GM12872 (cell line): Measurements from ENCODE around the gene COL4A3.

ENCODE experiments used
- TF ChIP-seq, protein P1 (sequence below): IDR thresholded peaks from 3 replicates; pipeline ENCODE4 v1.5.1; 2011; ENCODE audit warnings: low read depth, mild to moderate bottlenecking, low read length, moderate library complexity; ENCODE audit not compliant: insufficient read depth

The COL4A3 gene

DNA sequence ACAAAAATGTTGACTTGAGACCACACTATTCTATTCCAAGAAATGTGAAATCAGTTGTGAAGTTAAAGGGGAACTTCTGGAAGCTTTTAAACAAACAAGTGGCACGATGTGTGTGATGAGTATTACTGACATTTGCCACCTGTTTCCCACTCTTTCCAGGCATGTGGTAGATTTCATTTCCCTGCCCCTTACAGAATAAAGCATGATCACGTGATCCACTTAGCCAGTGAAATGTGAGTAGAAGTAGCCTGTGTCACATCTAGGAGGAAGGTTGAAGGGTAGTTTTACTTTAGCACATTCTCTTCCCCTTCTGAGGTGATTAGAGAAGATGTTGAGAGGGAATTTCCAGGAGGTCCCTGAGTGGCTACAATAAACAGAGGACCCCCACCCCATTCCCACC lies 4.3 kb upstream of the COL4A3 start:
- TF ChIP-seq, protein P1, sequence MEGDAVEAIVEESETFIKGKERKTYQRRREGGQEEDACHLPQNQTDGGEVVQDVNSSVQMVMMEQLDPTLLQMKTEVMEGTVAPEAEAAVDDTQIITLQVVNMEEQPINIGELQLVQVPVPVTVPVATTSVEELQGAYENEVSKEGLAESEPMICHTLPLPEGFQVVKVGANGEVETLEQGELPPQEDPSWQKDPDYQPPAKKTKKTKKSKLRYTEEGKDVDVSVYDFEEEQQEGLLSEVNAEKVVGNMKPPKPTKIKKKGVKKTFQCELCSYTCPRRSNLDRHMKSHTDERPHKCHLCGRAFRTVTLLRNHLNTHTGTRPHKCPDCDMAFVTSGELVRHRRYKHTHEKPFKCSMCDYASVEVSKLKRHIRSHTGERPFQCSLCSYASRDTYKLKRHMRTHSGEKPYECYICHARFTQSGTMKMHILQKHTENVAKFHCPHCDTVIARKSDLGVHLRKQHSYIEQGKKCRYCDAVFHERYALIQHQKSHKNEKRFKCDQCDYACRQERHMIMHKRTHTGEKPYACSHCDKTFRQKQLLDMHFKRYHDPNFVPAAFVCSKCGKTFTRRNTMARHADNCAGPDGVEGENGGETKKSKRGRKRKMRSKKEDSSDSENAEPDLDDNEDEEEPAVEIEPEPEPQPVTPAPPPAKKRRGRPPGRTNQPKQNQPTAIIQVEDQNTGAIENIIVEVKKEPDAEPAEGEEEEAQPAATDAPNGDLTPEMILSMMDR, result no peak

DNA sequence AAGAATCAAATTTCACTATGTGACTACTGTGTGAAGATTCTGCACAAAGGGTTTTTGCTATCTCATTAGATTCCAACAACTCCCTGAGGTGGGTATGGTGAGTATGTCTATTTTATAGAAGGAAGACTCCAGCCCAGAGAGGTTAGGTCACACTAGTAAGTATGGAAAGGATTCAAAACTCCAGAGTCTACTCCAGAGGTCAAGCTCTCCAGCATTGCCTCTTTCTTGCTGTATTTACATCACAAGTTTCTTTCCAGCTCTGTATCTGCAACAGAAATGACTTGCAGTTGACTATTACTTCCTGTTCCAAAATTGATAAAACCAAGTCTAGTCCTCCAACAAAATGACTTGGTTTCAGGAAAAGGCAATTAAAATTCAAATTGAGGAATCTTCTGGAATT lies 2.5 kb upstream of the COL4A3 start:
- TF ChIP-seq, protein P1, result no peak

DNA sequence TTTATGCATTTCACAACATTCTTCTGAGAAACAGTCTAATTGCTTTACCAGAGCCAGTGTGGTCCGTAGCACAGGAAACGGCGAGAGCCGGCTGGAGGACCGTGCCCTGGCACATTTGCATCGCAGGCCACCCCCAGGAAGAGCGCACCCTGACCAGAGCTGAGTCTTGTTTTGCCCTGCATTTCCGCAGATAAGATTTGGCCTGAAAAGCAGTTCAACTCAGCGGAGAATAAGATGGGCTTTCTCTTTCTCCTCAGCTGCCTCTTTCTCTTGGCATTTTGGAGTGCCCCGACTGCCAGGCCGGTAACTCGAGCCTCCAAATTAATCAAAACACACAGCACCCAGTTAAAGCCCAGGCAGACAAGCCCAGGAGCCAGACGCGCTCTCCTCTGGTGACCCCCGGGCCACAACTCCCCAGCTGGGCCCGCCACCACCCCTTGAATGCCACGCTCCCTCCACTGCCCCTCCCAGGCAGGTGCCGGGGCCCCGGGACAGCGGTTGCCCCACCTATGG lies 883 bp upstream of the COL4A3 start:
- TF ChIP-seq, protein P1, result no peak

DNA sequence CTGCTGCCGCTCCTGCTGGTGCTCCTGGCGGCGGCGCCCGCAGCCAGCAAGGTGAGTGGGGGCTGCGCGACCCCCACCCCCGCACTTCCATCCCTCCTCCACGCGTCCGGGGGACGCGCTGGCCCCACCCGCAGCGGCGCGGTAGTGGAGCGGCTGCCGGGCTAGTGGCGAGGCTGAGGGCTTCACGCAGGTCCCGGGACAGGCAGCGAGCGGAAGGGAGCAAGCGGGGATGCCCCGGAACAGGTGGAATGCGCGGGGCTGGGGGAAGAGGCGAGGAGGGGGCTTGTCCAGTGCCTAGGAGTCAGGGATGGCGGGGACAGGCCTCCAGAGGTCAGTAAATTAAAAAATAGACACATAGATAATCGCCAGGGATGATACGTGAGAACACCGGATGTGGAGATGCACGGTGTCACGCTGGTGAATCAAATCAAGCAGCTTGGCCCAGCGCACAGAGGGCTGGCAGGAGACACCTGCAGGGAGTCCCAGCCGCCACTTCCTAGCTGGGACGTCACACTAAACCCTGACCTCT lies 403 bp downstream of the COL4A3 start:
- TF ChIP-seq, protein P1, result no peak

DNA sequence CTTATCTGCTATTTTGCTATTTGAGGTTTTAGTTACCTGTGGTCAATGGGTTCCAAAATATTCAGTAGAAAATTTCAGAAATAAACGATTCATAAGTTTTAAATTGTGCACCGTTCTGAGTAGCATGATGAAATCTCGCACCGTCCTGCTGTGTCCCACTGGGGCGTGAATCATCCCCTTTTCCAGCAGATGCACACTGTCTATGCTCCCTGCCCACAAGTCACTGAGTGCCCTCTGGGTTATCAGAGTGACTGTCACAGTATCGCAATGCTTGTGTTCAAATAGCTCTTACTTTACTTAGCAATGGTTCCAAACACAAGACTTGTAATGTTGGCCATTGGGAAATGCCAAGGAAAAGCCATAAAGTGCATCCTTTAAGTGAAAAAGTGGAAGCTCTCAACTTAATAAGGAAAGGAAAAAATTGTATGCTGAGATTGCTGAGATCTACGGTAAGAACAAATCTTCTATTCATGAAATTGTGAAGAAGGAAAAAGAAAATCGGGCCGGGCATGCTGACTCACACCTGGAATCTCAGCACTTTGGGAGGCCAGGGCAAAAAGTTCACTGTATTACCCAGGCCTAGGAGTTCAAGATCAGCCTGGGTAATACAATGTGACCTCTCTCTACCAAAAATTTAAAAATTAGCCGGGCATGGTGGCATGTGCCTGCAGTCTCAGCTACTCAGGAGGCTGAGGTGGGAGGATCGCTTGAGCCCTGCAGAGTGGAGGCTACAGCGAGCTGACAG lies 13.3 kb downstream of the COL4A3 start:
- TF ChIP-seq, protein P1, result no peak

DNA sequence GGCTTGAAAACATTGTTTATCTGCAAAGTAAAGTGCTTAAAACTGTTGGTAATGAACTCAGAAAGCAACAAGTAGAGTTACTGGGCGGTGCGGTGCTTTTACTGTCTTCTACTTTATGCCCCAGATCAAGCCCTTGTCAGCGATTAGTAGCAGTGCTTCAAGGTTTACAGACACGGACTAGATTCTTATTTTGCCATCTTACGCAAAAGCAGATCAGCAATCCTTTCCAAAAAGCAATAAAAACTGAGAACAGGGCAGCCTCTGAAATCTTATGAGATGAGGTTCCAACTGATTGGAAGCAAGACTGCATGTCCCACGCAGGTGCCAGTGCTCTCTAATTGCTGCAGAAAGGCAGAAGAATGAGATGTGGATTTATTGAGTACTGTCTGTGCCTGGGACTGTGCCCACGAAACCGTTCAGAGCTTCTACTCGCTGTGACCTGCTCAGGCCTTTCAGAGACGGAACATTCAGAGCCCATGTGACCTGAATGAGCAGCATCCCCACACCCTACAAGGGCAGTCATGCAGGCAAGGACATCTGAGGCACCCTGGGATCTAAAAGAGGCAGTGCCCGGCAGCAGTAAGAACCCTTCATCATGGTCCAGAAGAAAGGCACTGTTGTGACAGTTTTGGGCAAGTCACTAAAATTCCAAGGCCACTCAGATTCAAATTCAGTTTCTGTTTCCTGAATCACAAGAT lies 15.7 kb downstream of the COL4A3 start:
- TF ChIP-seq, protein P1, result no peak

DNA sequence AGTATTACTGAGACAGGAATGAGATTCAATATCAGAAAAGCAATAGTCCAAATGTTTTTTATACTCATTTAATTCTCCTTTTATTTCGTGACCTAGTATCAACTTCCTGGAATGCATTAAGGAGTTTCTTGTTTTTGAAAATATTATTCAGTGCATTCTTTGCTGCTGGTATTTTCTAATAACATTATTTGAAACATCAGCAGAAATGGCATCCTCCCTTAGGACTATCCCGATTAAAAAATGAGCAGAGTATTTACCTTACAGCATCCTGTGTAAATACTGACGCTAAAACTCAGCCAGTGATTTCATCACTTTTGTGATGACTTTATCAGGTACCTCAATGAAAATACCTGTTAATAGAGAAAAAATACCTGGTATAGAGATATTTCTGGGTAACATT lies 16.3 kb downstream of the COL4A3 start:
- TF ChIP-seq, protein P1, result no peak
